ENCODE results near the gene FOXN3. TPM values are rescaled to one million over a fixed set of nuclear protein-coding genes. Genes with fewer than 3 reads are reported as not detected.

FOXN3 gene
- total RNA-seq, 1 experiment from 2014 or later = 125 TPM

DNA sequence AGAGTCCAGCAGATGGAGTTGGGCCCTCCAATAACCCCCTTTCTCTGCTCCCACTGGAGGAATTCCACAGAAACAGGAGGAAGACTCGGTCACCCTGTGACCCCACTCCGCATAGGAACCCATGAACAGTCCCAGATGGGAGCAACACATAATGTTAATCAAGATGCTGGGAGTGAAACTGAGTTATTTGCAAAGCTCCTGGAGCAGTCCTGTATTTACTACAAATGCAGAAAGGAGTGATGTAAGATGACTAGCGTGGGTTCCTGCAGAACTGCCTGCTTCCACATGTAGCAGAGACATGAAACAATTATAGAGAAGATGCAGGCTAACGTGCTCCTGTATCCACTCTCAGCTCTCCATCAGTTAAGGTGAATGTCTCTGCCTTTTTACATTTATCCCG is 274.7 kb downstream of the FOXN3 start:
- Histone ChIP-seq H3K4me1 (ENCODE audit: insufficient read depth, low read length) (peaks cover 11% of the 10 kb centered on the region; the same call in 1 of the 2 replicates), H3K9me3 (ENCODE audit: control insufficient read depth, low read depth, low read length) (no peaks in the 10 kb centered on the region), H4K20me1 (ENCODE audit: control insufficient read depth, insufficient read depth, insufficient read length) (no peaks in the 10 kb centered on the region), H2BK120ac (ENCODE audit: low read depth, low read length, poor library complexity, severe bottlenecking) (no peak overlapping the region), H3K9ac (ENCODE audit: extremely low read depth, insufficient read length, low read length) (no peak overlapping the region), H3K27ac (ENCODE audit: insufficient read length, low read depth, low read length) (no peak overlapping the region), H3K18ac (ENCODE audit: insufficient read length, low read depth, low read length) (no peak overlapping the region), H2BK5ac (ENCODE audit: insufficient read length, low read length) (no peak overlapping the region), H4K5ac (ENCODE audit: insufficient read length, low read depth, low read length) (no peak overlapping the region), H2BK15ac (ENCODE audit: low read depth, low read length) (no peak overlapping the region), H4K8ac (replicated peaks; ENCODE audit: insufficient read length, low read depth, low read length) (no peak overlapping the region), H3K27me3 (ENCODE audit: insufficient read depth, low read length) (no peaks in the 10 kb centered on the region), H3K4me2 (ENCODE audit: insufficient read depth, insufficient read length, low read length) (no peak overlapping the region), H3K79me1 (ENCODE audit: insufficient read depth, low read depth, low read length, poor library complexity, severe bottlenecking) (no peaks in the 10 kb centered on the region), H3K79me2 (ENCODE audit: insufficient read depth, low read length) (no peaks in the 10 kb centered on the region), H2AFZ (ENCODE audit: low read length) (no peak overlapping the region), H2BK20ac (ENCODE audit: low read depth, low read length, poor library complexity, severe bottlenecking) (no peak overlapping the region), H4K91ac (ENCODE audit: insufficient read length, low read depth, low read length) (no peak overlapping the region), H3K23ac (ENCODE audit: insufficient read length, low read depth, low read length) (no peak overlapping the region), H3K23me2 (ENCODE audit: insufficient read length, low read depth, low read length, poor library complexity, severe bottlenecking) (no peaks in the 10 kb centered on the region), H3K56ac (ENCODE audit: insufficient read length, low read depth, low read length) (no peak overlapping the region), H3K4ac (ENCODE audit: low read depth, low read length) (no peak overlapping the region), H3K14ac (ENCODE audit: insufficient read depth, low read length) (no peak overlapping the region), H3T11ph (ENCODE audit: low read length) (no peak overlapping the region), H2AK5ac (ENCODE audit: insufficient read length, low read length) (no peak overlapping the region), H2BK12ac (ENCODE audit: insufficient read length, low read depth, low read length) (no peak overlapping the region)
- no peak overlapping the region for H3K4me3 Mint-ChIP-seq
- WGBS (ENCODE audit: extremely low coverage, insufficient read length, low lambda C conversion rate) = no CpG with 5 or more reads among the region's 5 CpGs
- H3K36me3 Mint-ChIP-seq (ENCODE audit: insufficient read depth in 1 of 3, low read depth in 3 of 3) = peaks cover 0 to 2% (median 0%) of the 10 kb centered on the region in 3 experiments; a peak in 1 of 7 replicates
- no peak for DNase-seq
- H3K27me3 Mint-ChIP-seq (ENCODE audit: low read depth) = peaks cover 7% of the 10 kb centered on the region
- no peak overlapping the region for H3K27ac Mint-ChIP-seq
- TF ChIP-seq, protein P1, sequence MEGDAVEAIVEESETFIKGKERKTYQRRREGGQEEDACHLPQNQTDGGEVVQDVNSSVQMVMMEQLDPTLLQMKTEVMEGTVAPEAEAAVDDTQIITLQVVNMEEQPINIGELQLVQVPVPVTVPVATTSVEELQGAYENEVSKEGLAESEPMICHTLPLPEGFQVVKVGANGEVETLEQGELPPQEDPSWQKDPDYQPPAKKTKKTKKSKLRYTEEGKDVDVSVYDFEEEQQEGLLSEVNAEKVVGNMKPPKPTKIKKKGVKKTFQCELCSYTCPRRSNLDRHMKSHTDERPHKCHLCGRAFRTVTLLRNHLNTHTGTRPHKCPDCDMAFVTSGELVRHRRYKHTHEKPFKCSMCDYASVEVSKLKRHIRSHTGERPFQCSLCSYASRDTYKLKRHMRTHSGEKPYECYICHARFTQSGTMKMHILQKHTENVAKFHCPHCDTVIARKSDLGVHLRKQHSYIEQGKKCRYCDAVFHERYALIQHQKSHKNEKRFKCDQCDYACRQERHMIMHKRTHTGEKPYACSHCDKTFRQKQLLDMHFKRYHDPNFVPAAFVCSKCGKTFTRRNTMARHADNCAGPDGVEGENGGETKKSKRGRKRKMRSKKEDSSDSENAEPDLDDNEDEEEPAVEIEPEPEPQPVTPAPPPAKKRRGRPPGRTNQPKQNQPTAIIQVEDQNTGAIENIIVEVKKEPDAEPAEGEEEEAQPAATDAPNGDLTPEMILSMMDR (conservative IDR thresholded peaks at IDR 0.05) = no peak
- no peaks in the 10 kb centered on the region for H3K9me3 Mint-ChIP-seq
- H3K4me1 Mint-ChIP-seq = peaks cover 24 to 32% of the 10 kb centered on the region in 2 experiments
